NCI-H1105 (cell line): ENCODE measurements around the gene ASTL.
A peak's percentile ranks its signal among the peaks of the same experiment; 100 is the strongest.

Source experiments
- DNase-seq: peaks from one replicate; lab custom pipeline; 2025; lab: John Stamatoyannopoulos, UW

Gene ASTL

DNA sequence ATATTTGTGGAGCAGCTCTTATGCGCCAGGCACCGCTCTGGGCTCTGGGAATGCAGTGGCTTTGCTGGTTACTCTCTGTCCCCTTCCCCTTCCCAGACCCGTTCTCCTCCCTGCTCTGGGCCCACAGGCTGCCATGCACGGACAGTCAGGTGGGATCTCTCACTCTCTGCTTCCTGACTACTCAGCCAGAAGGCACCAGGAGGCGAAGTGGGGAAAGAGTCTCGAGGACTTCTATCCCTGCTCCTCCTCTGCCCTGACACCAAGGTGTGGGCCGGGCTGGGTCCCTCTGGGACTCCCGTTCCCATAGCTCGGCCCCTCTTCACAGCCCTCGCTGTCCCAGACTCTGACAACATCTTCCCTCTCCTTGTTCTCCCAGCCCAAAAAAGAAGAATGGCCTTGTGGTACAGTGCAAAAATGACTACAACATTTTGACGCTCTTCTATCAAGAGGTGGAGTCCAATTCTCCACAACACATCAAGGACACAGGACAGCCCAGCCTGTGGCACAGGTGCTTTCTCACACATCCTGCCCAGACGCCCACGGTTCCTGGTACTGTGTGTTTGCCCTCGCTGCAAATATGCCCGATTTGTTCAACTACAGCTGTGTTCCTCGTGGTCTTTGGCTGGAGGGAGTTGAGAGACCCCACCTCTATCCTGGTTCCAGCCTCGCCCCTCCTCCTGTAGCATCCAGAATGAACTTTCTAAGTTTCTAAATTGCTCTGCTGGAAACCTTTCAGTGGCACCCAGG is 21.0 kb upstream of the ASTL start:
- DNase-seq, result no peak

DNA sequence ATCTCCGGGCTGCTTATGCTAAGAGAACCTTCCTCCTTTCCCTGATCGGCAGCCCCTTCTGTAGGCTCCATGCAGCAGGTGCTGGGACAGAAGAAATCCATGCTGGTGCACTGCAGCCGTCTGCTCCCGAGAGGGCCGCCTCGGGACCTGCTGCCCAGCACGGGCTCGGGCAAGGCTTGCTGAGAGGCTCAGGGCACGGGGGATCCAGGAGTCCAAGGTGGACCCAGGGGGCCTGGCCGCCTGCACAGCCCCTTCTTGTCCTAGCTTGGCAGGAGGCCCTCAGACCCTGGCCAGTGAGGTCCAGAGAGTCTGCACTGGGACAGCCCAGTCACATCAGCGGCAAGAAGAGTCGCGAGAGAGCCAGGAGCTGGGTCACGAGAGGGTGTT is 20.2 kb upstream of the ASTL start:
- DNase-seq, result no peak

DNA sequence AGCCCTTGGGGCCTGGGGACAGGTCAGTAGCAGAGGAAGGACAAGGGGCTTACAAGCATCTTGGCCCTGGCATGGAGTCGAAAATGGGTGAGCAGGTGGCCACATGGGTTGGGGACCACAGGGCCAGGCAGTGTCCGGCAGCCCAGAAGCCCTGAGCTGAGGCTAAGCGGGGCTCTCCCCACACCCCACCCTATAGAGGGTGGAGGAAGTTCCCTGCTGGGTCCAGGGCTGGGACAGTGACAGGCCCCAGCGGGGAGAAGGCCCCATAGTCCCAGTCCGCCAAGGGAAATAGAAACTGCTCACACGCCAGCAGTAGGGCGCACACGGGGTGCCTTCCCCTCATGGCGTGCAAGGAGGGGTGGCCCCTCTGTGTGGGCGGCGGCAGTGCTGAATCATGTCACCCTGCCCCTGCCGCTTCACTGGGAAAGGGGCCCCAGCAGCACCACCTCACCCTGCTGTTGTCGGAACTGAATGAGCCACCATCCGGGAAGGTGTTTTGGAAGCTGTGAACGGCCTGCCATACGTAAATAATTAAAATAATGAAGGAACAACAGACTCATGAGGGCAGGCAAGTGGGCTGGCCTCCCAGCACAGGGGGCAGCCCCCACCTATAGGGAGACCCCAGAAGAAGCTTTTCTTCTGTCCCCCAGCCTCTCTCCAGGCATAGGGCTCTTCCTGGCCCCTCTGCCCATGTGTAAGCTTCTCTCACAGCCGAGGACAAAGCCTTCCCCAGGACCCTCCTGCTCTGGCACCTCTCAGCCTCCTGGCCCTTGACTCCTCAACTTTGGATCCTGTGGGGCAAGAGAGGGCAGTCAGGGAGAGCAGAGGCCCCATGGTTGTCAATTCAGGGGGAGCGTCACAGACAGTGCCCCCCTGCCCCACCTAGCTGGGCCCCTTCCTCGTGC is 19.6 kb upstream of the ASTL start:
- no peak for DNase-seq

DNA sequence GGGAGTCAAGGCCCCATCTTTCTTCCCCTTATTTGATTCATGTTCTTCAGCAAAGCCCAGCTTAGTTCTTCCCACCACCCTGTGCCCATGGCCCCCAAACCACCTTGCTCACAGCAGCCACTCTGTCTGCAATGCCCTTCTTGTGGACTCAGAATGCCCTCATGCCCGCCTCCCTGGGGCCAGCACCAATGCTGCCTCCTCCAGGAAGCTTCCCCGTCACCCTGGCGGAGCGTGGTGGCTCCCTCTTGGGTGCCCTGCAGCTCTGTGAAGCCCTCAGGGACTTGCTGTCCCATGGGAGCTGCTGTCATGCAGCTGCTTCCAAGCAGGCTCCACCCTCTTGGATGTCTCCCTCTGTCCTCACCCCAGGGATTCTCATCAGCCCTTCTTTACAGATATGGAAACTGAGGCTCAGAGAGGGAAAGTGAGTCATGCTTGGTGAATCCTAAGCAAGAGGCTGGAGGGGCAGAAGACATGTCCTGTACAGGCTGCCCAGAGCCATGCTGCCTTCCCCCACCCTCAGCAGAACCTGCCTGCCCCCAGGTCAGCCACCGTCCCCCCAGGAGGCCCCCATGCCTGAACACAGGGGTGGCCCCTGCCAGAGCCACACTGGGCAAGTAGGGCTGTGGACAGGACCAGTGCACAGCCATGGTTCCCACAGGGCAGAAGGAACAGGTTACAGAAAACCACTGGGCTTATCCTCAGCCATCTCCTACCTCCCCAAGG is 18.8 kb upstream of the ASTL start:
- DNase-seq, result no peak

DNA sequence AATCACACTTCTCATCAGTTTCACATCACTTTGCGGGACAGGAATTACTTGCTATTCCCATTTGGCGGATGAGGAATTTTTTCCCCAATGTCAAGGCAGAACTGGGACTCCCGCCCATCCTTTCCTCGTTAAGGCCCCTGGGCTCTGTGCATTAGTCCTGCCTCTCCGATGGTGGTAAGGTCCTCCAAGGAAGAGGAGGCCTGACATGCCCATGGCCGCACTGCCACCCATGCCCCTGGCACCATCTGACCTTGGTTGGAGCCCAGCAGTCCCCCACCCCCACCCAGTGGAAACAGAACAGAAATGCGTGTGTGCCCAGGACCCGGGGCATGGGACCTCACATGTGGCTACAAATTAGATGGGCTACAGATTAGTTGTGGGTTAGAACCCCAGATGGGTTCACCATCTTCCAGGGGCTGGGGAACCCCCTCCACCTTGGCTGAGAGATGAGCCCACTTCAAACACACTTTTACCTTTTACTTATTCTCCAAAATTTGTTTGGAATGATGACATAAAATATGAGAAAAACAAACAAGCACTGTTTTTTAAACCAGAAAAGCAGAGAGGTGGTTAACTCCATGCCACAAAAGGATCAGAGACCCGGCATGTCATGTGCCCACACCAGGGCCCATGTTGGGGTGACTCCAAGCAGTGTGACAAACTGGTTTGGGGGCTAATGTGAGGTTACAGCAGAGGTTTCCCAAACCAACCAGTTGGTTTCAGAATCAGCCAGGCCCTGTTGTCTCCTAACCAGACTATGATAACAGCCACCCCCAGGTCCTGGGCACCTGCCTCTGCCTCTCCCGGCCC is 17.9 kb upstream of the ASTL start:
- DNase-seq, result no peak

DNA sequence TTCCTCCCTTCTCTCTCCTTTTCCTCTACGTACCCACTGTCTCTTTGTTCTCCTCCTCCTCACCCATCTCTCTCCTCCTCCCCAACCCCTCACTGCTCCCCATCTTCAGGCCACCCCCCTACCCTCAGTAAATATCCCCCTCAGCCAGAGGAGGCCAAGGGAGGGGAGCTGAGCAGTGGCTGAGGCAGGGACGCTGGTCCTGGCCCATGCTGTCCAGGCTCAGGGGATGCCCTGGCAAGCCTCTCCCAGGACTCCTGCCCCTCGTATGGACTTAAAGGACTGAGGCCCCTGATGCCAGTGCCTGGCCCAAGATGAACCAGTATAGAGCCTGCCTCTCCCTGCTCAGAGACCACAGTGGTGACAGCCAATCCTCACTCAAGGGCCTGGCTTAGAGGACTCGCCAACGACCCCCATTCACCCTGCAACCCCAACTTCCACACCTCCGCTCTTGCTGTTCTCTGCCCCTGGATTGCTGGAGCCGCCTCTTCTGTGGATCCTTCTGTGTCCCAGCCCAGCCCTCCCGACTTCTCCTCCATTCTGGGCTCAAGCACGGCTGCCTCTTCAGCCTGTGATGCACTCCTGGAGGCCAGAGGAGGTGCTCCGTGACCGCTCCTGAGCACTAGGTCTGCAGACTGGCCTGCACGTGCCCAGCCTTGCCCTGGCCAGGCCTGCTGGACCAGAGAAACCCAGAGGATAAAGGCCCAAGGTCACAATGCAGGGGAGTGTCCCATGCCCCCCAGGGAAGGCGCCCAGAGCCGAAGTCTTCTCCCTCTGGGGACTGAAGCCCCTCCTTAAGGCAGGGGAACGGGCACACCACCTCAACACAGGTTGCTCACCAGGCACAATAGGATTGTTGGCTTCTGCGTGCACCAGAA is 16.4 kb upstream of the ASTL start:
- DNase-seq, result no peak

DNA sequence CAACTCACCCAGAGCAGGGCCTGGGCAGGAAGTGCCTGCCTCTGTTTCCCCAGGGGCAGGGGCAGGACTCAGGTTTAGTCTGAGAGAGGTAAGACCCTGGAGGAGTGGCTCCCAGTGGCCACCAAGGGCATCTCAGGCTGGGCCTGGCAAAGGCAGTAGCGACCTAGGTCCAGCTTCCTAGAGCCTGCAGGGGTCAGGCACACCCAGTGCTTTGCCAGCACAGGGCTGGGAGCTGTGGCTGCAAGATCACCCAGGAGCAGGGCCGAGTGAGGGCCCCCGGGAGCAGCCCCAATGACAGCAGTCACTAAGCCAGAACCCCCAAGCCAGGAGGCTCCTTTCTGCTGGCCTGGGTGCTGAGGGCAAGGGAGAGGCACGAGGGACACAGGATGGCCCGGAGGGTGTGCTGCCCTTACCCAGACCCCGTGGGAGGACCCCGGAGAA is 15.7 kb upstream of the ASTL start:
- DNase-seq, result no peak

DNA sequence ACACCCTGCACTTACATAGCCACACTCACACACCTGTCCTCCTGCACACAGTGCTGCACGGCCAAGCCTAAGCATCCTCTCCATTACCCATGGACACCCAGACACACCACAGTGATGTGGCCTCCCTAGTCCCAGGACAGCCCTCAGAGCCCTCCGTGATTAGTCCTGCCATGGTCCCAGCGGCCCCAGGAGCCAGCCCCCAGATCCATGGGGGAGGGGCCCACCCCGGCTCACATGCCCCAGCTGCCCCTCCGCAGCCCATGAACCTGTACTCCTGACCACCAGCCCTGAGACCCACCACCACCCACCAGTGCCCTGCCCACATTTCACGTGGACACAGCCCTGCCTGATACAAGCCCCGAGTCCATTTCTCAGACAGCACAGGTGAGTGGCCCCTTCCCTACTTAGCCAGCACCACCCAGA is 15.0 kb upstream of the ASTL start:
- no peak for DNase-seq

DNA sequence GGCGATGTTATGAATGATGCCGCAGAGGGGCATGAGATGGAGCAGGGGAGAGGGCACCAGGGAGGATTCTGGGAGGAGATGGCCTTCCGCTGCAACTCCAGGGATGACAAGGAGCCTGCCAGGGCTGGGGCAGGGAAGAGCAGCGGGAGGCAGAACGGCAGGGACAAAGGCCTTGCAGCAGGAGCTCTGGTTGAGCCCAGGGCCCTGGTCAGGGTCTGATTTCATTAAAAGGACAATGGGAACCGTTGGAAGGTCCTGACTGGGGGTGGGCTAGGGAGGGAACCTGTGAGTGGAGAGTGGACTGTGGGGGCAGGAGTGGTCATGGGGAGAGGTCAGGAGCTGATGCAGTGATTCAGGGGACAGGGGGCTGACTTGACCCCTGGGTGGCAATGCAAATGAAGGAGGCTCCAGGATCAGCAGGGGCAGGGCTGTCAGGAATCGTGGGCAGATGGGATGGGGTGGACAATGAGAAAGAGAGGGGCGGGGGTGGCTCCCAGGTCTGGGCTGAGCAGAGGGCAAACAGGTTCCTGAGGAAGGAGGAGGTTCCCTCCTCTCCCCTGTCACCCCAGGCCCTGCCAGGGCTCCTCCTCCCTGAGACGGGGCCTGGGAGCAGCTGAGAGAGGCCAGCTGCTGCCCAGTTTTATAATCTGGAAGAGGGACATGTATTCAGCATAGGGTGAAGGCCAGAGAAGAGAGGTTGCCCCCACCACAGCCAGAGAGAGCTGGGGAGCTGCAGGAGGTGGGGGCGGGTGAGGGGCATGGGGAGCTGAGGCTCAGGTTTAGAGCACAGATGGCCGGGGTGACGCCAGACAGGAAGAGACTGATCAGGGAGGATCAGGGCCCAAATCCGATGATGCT is 14.2 kb upstream of the ASTL start:
- no peak for DNase-seq

DNA sequence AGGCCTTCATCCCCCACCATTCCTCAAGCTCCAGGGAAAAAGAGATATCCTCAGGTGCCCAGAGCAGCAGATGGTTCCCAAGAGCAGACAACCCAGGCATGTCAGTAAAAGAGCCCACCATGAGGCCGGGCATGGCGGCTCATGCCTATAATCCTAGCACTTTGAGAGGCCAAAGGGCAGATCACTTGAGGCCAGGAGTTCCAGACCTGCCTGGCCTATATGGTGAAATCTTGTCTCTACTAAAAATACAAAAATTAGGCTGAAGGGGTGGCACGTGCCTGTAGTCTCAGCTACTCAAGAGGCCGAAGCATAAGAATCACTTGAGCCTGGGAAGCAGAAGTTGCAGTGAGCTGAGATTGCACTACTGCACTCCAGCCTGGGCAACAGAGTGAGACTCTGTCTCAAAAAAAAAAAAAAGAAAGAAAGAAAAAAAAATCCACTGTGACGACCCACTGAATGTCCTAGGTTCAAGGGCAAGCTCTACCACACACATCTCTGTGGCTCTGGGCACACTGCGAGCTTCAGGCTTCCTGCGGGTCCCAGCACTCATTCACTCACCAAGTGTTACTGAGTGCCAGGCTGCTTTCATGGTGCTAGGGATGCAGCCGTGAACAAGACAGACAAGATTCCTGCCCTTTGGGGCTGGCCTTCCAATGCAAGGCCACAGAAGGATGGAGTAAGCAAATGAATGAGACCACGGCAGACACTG is 13.4 kb upstream of the ASTL start:
- DNase-seq, result no peak

DNA sequence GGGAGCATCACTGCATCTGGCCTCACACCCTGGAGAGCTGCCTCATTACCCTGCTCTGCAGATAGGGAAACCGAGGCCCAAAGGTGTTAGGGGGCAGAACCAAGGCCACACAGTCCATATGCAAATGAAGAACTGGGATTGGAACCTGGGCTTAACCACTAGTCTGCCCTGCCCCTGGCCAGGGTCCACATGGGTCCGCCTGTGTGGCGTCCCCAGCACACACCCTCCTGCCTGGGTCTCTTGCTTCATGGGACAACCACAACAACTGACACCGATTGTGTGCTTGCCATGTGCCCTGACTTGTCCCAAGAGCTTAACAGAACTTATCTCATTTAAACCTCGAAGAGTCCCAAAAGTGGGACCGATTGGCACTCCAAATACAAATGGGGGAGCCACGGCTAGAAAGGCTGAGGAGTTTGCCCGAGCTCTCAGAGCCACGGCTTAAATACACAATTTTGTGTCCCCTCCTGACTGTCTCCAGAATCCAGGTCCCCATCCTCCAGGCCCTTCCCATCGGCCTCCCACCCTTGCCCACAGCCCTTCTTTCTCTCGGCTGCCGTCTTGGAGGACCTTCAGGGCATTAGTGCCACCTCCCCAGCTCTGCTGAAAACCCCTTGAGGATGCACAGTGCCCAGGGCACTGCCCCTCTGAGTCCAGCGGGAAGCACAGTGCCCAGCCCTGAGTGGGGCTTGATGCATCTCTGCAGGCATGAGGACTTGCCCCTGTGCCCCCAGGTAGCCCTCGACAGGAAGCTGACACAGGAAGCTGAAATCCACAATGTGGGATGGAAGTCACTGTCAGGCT is 12.7 kb upstream of the ASTL start:
- no peak for DNase-seq

DNA sequence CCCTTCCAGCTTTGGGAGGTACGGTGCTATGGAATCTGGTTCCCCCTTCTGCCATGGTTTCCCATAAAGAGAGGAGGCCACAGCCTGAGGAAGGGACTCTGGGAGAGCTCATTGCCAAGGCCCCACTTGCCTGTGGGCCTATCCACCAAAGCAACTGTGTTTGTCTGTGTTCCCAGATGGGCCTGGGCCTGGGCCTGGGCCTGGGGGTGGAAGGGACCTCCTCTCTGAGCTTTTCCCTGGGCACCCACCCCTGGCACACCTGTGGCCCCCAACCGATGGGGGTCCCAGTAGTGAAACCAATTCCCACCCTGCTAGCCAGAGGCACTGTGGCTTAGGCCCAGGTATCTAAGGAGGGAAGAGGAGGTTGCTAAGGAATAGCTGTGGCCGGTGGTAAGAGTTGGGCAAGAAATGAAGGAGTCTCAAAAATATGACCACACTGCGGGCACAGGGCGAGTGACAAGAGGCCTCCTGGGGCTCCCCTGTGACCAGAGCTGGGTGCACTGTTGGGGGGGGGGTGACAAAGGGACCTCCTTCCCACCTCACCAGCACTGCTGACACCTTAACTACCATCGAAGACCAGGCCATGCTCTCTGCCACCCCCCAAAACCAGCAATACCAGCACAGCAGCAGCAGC is 11.8 kb upstream of the ASTL start:
- DNase-seq, result no peak

DNA sequence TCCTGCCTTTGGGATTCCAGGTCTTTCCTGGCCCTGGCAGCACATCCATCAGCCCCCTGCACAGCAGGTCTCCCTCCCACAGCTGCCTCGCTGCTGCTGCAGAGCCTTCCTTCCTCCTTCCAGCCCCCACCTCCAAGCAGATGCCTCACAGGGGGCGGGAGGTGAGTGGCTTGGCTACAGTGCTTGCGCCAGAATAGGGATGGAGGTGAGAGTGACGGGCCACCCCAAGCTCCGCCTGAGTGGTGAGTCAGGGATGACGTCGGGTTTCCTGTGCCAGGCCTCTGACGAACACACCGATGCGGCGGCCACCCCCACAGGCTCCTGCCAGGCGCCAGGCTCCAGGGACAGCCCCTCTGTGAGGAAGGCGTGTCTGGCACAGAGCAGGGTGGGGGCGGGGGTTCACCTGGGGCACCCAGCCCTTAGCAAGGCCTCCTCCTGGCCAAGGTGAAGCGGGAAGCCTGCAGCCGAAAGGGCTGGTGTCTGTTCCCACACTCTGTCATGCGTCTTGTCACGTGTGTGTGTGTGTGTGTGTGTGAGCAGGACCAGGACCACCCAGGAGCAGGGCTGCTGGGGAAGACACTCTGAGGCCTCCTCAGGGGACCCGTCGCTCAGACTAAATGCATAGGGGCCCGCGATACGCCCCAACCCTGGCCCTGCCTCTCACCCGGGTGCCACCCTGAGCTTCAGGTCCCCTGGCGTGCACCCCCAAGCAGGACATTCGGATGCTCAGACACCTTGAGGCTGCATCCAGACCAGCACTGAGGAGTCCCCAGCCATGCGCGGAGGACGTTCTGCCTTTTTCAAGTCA is 10.3 kb upstream of the ASTL start:
- peak; percentile 91 for DNase-seq

DNA sequence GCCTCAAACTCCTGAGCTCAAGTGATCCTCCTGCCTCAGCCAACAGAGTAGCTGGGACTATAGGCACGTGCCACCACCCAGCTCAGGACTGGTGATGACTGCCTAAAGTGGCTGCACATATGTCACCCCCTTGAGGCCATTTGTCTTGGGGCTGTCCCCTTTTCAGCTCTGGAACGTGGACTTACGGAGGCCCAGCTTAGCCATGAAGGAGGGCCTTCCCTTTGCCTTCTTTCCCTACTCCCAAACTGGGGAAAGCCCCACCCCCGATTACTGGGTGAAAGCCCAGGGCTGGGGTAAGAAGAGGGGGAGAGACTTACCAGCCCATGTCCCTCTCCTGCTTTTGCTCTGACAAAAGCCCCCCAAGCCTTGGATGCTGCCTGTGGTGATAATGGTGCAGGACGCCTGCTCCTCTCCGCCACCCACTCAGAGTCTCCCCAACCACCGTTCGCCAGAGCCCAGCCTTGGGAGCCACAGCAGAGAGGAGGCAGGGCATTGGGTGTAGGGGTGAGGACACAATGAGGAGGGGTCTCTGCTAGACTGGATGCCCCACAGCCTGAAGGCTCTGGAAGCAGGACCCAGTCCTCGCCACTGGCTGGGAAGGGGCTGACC is 9.4 kb upstream of the ASTL start:
- no peak for DNase-seq

DNA sequence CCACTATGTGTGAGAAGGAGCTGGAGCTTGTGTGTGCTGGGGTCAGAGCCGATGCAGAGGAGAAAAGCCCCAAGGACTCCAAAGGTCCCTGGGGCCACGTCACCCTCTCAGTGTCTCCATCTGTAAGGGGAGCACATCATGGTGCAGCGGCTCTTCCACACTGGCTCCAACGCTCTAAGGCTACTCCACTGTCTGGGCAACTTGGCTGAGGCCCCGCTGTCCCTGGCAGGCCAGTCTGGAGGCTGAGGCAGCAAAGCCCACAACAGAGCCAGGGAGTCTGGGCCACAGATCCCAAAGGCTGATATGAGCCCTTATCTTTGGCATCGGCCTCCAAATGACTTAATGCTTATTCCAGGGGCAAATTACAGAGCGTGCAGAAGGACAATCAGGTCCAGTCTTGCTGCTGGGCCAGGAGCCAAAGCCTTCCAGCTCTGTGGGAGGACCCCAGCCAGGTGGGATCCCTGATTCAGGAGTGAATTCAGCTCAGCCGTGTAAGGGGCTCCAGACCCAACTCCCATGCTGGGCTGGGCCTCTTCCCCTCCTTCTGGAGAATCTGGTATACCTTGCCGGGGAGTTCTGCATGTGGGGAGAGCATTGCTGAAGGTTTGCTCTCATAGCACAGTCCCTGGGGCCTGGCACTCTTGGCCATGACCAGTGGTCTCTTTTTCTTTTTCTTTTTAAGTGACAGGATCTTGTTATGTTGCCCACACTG is 8.7 kb upstream of the ASTL start:
- peak; percentile 85 for DNase-seq
